Neural crest cell (in vitro differentiated cells): ENCODE results near the gene ABTB2. TPM values are rescaled to one million over a fixed set of nuclear protein-coding genes. Genes with fewer than 3 reads are reported as not detected.

ENCODE experiments used
- DNase-seq: peaks from one replicate; pipeline ENCODE4 v3.0.0; 2021; ENCODE audit warnings: low read depth, mixed read lengths, low spot score
- H3K27ac Mint-ChIP-seq: one replicate; pipeline ENCODE4 v1.8.0; 2021; ENCODE audit warnings: mild to moderate bottlenecking, mixed read lengths; ENCODE audit not compliant: unreplicated experiment
- H3K27me3 Mint-ChIP-seq: 2 replicates; pipeline ENCODE4 v1.8.0; 2021; ENCODE audit warnings: low read depth, mild to moderate bottlenecking, mixed read lengths
- H3K36me3 Mint-ChIP-seq: 2 replicates; pipeline ENCODE4 v1.8.0; 2021; ENCODE audit warnings: low read depth, mild to moderate bottlenecking, mixed read lengths
- H3K4me1 Mint-ChIP-seq: 2 replicates; pipeline ENCODE4 v1.8.0; 2021; ENCODE audit warnings: mixed read lengths
- H3K4me3 Mint-ChIP-seq: one replicate; pipeline ENCODE4 v1.8.0; 2021; ENCODE audit warnings: mild to moderate bottlenecking, mixed read lengths
- H3K9me3 Mint-ChIP-seq: 2 replicates; pipeline ENCODE4 v1.8.0; 2021; ENCODE audit warnings: mixed read lengths
- CTCF ChIP-seq: fragments of 200-600 bp; sonication (generic); conservative IDR thresholded peaks from 2 replicates; pipeline ENCODE4 v1.5.0; 2021; ENCODE audit warnings: antibody characterized with exemption, mild to moderate bottlenecking
- total RNA-seq: library from RNA; stranded (reverse); gene quantifications from 2 replicates; pipeline ENCODE4 v1.2.1, GENCODE V29; 2021

ABTB2 gene
- total RNA-seq, 1 donor from 2014 or later: 3.0 TPM

- no peak for DNase-seq
- H3K9me3 Mint-ChIP-seq: no peaks in the 10 kb centered on the region
- no peak for TF ChIP-seq CTCF
- peaks cover 7% of the 10 kb centered on the region for H3K27me3 Mint-ChIP-seq
- H3K4me1 Mint-ChIP-seq: peaks cover 29% of the 10 kb centered on the region
- H3K4me3 Mint-ChIP-seq: no peak overlapping the region
- no peak overlapping the region for H3K27ac Mint-ChIP-seq
- no peaks in the 10 kb centered on the region for H3K36me3 Mint-ChIP-seq
Observed at GRCh38 chr11:34252651-34253050, 105.2 kb downstream of the ABTB2 start.

GRCh38 chr11:34252015-34252414, 105.8 kb downstream of the ABTB2 start:
- H3K9me3 Mint-ChIP-seq: no peaks in the 10 kb centered on the region
- no peak overlapping the region for H3K27ac Mint-ChIP-seq
- no peaks in the 10 kb centered on the region for H3K36me3 Mint-ChIP-seq
- H3K4me3 Mint-ChIP-seq: no peak overlapping the region
- no peak for DNase-seq
- TF ChIP-seq CTCF: no peak
- H3K4me1 Mint-ChIP-seq: peaks cover 29% of the 10 kb centered on the region
- H3K27me3 Mint-ChIP-seq: peaks cover 7% of the 10 kb centered on the region

- peaks cover 26% of the 10 kb centered on the region for H3K4me1 Mint-ChIP-seq
- TF ChIP-seq CTCF: no peak
- no peaks in the 10 kb centered on the region for H3K9me3 Mint-ChIP-seq
- H3K27ac Mint-ChIP-seq: no peak overlapping the region
- DNase-seq: no peak
- peaks cover 7% of the 10 kb centered on the region for H3K27me3 Mint-ChIP-seq
- no peaks in the 10 kb centered on the region for H3K36me3 Mint-ChIP-seq
- no peak overlapping the region for H3K4me3 Mint-ChIP-seq
Observed at GRCh38 chr11:34251589-34251980, 106.2 kb downstream of the ABTB2 start.

GRCh38 chr11:34250732-34251588, 106.8 kb downstream of the ABTB2 start:
- H3K27me3 Mint-ChIP-seq: peaks cover 7% of the 10 kb centered on the region
- no peak overlapping the region for H3K4me3 Mint-ChIP-seq
- no peak overlapping the region for H3K27ac Mint-ChIP-seq
- DNase-seq: peak; percentile 23
- H3K36me3 Mint-ChIP-seq: no peaks in the 10 kb centered on the region
- no peak for TF ChIP-seq CTCF
- H3K4me1 Mint-ChIP-seq: peaks cover 22% of the 10 kb centered on the region
- no peaks in the 10 kb centered on the region for H3K9me3 Mint-ChIP-seq

- Mint-ChIP-seq H3K27ac (no peak overlapping the region), H3K27me3 (peaks cover 7% of the 10 kb centered on the region), H3K4me1 (peaks cover 22% of the 10 kb centered on the region), H3K36me3 (no peaks in the 10 kb centered on the region), H3K9me3 (no peaks in the 10 kb centered on the region), H3K4me3 (no peak overlapping the region)
- DNase-seq: no peak
- no peak for TF ChIP-seq CTCF
Observed at GRCh38 chr11:34250211-34250610, 107.6 kb downstream of the ABTB2 start.
